Measurements from ENCODE around the gene RHBDF2.
"Not testable (repeated sequence)": the region's sequence is repeated elsewhere in the genome, so short reads cannot be mapped to it uniquely, and the experiment has no call there.

The RHBDF2 gene

DNA sequence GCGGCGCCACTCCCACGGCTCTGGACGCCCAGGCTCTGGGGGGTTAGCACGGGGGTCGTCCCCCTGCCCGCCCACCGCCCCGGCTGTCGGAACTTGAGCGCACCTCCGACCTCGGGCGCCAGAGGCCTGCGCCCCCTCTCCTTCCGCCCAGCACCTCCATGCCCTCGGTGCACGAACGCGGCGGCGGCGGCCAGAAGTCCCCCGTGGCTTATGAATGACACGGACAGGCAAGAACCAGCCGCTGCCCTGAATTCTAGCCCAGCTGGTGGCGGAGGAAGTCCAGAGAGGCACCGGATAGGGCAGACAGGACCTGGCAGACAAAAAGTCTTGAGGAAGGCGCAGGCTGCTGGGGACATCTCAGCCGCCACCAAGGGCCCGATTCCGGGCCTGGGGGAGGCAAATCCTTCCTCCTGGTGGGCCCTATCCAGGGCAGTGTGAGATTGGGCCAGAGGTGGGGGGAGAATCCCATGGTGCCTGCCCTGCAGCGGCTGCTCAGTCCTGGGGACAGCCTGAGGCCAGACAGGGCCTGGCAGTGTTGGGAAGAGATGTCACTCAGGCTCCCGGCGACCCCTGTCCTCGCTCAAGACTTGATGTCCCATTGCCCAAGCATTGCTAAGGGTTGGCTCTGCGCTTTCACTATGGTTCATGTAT lies 37.2 kb upstream of the RHBDF2 start:
- DNase-seq (ENCODE audit: low read depth in 2 of 2): no peak

DNA sequence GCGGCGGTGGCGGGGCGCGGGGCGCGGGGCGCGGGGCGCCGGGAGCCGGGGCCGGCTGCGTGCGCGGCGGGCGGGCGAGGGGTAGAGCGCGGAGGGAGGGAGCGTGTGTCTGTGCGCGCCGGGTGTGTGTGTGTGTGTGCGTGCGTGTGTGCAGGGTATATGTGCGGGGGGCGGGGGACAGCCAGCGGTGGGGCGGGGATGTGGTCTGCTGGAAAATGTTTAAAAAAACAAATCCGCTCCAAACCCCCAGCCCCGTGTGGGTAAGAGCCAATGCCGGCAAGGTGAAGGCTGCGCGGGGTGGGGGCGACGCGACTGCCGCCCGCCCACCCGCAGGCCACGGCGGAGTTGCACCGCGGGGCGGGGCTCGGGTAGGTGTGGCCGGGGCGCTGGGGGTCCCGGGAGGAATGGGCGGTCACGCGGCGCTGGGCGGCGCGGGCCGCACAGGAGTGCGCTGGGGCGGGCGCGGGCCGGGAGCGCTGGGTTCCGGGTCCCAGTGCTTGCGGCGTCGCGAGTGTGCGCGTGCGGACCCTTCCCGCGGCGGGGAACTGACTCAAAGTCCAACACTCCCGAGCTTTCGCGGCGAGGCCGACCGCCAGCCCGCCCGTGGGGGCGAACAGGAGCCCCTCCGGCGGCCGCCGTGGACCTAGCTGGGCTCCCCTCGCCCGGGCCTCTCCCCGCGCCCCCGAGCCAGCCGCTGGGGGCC lies 36.5 kb upstream of the RHBDF2 start, which contains the start of gene CYGB:
Gene CYGB, minus strand, starts transcription at position 132 of the 703 bp plus-strand sequence. CDS start 167 bp downstream, outside the sequence.
- DNase-seq (ENCODE audit: low read depth in 2 of 2): no peak

DNA sequence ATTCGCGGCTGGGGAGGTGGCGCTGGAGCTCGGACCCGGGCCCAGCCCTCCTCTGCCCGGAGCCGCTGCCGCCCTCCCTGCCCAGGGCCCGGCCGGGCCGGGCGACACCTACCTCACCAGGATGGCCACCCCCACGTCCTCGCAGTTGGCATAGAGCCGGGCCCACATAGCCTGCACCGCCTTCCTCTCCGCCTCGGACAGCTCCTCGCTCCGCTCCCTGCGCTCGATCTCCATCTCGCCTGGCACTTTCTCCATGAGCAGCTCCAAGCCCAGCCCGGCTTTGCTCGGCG lies 36.0 kb upstream of the RHBDF2 start:
- no peak for DNase-seq (ENCODE audit: low read depth in 2 of 2)

DNA sequence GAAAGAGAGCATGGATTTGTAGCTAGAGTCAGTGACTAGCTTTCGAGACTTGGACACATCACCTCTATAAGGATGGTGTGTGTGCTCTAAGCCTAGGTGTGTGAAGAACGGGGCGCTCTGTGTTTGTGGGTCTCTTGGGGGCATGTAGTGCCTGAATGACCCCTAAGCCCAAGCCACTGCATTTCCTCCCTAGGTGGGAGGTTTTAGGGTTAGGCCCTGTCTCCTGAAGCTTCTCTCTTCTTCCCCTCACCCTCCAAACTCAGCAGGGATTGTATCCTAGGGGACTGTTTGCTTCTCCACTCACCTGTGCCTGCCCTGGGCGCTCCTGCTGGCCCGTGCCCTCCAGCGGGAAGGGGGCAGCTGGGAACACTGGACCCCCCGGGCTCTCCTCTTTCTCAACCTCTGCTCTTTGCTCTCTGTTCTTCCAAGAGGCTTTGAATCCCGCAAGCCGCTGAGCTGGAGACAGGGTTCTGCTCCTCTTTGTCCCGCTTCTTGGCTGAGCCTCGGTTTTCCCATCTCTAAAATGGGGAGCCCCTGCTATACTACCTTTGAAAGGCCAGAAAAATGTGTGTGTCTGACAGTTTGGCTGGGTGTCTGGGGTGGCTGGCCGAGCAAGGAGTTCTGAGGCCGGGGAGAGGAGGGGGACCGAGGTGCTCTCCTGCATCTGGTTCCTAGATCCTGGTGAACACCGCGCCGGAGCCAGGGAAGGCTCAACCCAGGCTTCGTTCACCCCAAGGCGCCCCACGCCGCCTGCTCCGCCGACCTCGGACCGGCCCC lies 35.5 kb upstream of the RHBDF2 start:
- DNase-seq (ENCODE audit: low read depth in 2 of 2): no peak

DNA sequence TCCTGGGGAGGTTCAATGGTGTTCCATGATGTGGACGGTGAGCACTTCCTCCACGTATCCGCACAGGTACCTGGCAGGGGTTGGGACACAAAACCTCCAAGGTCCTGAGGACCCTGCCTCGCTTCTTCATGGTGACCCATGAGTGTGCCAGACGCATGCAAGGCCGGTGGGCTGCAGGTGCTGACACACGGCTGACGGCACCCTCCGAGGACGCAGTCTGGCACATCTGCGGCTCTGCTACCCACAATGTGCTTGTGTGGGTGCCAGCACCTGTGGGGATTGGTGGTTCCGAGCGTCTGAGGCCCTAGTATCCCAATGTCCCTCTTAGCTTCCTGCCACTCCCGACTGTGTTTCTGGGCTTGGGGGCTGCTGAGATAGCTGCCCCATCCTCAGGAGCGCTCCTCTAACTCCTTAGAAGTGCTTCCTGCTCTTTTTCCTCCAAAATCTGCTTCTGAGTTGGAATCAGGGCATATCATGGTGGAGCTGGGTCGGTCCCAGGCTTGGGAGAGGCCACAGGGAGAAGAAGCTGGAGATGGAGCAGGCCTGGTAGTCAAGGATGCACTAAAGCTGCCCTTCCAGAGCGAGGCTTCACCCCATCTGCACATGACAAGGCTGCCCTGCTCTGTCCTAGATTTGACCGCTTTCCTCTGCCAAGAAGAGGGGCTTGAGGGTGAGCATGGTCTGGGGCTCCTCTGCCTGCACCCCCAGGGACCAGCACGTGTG lies 34.7 kb upstream of the RHBDF2 start:
- no peak for DNase-seq (ENCODE audit: low read depth in 2 of 2)

- DNase-seq (ENCODE audit: low read depth in 2 of 2): no peak
Observed at GRCh38 chr17:76534831-76535732, 33.9 kb upstream of the RHBDF2 start.

GRCh38 chr17:76533640-76534359 lies 32.6 kb upstream of the RHBDF2 start:
- not testable (repeated sequence) for DNase-seq (ENCODE audit: low read depth in 2 of 2)

GRCh38 chr17:76532072-76532651 lies 30.9 kb upstream of the RHBDF2 start:
- DNase-seq (ENCODE audit: low read depth in 2 of 2): no peak

DNA sequence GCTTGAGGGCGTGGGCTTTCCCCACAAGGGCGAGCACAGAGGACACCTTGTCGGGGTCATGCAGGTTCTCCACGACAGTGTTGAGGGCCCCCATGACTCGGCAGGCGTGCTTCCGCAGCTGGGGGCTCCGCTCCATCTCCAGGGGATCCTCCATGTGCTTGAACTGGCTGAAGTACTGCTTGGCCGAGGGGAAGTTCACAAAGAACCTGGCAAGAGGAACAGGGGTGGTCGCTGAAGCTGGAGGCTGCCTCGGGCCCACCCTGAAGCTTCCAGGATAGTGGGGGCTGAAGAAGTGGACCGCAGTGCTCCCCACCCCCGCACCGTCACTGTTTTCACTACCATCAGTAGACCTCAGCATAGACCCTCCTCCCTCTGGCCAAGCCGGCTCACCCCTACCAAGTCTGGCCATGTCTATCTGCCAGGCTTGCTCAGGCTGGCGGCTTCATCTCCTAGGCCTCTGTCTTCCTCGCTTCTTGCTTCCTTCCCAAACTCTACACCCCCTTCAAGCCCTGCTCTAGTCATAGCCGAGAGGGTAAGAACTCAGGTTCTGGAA lies 30.3 kb upstream of the RHBDF2 start:
- no peak for DNase-seq (ENCODE audit: low read depth in 2 of 2)

GRCh38 chr17:76530811-76531485 lies 29.7 kb upstream of the RHBDF2 start:
- no peak for DNase-seq (ENCODE audit: low read depth in 2 of 2)

GRCh38 chr17:76530095-76530723 lies 29.0 kb upstream of the RHBDF2 start:
- no peak for DNase-seq (ENCODE audit: low read depth in 2 of 2)

DNA sequence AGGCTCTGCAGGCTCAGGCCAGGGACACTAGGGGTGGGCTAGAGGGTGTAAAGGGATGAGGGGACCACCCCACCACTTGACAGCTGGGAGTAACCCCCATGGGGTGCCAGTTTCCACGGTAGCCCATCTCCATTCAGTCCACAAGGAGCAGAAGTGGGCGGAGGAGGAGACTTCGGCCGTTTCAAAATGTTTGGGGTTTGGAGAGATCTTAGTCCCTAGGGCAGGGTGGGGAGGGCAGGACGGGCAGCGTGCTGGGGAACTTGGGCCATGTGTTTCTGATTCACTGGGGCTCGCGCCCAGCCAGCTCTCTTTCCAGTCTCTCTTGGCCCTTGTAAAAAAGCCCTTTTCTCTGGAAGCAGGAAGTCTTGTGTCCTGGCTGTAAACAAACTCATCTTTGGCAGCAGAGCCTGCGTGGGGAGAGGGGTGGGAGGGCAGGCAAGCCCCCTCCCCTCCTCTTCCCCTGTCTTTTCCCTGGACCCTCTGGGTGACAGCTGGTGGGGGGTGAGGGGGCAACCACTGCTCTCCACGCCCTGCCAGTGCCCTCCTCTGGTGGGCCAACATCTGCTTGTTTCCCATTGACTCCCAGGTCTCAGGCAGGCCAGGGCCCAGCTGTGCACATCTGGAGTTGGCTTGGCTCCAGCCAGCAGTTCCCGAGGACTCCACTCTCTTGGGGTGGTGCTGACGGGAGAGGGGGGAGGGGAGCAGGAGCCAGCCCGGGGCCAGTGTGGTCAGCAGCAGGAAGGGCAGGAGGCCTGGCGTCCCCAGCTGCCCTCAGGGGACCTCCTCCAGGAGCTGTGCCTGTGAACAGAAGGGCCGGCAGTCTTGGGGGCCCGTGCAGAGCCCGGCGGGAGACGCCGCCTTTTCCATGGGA lies 28.2 kb upstream of the RHBDF2 start:
- no peak for DNase-seq (ENCODE audit: low read depth in 2 of 2)

GRCh38 chr17:76528528-76529223 lies 27.5 kb upstream of the RHBDF2 start:
- DNase-seq (ENCODE audit: low read depth in 2 of 2): no peak

DNA sequence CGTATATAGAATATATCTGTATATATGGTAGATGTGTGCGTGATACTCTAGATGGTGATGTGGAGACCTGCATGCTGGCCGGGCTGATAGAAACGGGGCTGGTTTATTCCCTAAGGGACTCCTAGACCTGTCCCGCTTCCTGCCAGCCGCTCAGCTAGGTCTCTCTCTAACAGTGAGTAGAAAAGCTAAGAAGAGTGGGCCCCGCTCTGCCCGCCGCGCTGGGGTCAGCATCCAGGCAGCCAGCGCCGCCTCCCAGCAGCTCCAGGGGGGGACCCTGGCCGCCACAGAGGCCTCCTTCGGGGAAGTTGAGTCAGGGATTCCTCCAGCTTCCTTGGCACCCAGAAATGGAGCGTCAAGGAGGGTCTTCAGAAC lies 26.9 kb upstream of the RHBDF2 start:
- DNase-seq (ENCODE audit: low read depth in 2 of 2): no peak

DNA sequence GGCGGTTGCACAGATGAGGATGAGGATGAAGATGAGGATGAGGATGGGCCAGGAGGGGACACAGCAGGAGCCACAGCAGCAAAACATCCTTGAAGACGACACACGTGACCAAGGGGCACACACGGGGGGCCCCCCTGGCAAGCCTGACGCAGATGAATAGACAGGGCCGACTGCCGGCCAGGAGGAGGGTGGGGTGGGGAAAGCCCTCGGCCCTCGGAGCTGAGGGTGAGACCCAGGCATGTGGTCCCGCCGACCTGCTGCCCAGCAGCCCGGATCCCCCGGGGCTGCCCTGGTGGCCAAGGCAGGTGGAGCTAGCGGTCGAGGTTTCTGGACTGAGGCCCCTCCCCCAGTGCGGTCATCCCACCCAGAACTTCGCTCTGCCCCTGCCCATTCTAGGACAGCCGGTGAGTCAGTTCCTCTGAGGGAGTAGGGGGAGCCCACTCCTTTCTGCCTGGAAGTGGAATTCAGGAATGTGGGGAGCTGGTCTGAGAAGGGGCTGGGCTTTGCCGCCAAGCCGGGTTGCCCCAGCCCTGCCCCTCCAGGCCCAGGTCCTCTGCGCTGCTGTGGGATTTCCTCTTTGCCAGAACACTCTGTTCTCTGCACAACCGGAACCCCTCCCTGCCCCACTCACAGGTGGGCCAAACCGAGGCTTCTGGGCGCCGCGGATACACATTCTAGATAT lies 26.3 kb upstream of the RHBDF2 start:
- no peak for DNase-seq (ENCODE audit: low read depth in 2 of 2)

DNA sequence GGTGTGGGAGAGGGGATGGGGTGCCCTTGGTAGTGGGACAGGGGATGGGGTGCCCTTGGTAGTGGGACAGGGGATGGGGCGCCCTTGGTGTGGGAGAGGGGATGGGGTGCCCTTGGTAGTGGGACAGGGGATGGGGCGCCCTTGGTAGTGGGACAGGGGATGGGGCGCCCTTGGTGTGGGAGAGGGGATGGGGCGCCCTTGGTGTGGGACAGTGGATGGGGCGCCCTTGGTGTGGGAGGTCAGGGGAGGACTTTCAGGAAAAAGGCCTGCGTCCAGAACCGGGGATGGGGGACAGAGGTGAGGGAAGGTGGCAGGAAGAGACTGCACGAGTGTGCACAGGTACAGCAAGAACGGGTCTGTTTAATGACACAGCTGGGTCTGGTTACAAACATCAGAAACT lies 25.8 kb upstream of the RHBDF2 start:
- DNase-seq (ENCODE audit: low read depth in 2 of 2): not testable (repeated sequence)

- not testable (repeated sequence) for DNase-seq (ENCODE audit: low read depth in 2 of 2)
Observed at GRCh38 chr17:76525513-76525833, 24.2 kb upstream of the RHBDF2 start.
